Lower leg skin (tissue), 4 donors: ENCODE data around the gene PRG3. TPM values are rescaled to one million over a fixed set of nuclear protein-coding genes. Genes with fewer than 3 reads are reported as not detected.

ENCODE experiments used
- DNase-seq, 2 donors: peaks; one replicate each; pipeline ENCODE4 v3.0.0-alpha.2; 2019; ENCODE audit warnings: low spot score in 2 of 2
- H3K4me3 ChIP-seq: fragments of 200-600 bp; sonication (generic); 2 replicates; pipeline ENCODE4 v1.5.1; 2017; ENCODE audit warnings: mild to moderate bottlenecking, low read depth; ENCODE audit not compliant: poor library complexity, severe bottlenecking
- CTCF ChIP-seq, 3 donors: fragments of 450-650 bp; IDR thresholded peaks; one replicate each; pipeline ENCODE4 v1.5.1; 2016; ENCODE audit warnings: antibody characterized with exemption in 3 of 3, mild to moderate bottlenecking in 3 of 3, moderate library complexity in 2 of 3
- POLR2A ChIP-seq, 2 donors: fragments of 450-650 bp; IDR thresholded peaks; one replicate each; pipeline ENCODE4 v1.6.1; 2016 to 2017; ENCODE audit warnings: antibody characterized with exemption in 2 of 2, mild to moderate bottlenecking in 1 of 2, moderate library complexity in 1 of 2
- WGBS, 2 donors: methylation state at CpG; one replicate each; pipeline ENCODE4 v1.1.5; 2018; 5-methylcytosine and 5-hydroxymethylcytosine counted together
- intact Hi-C: fragments of 100-400 bp; cut with DNase I; formaldehyde crosslinking; loops from one replicate; pipeline ENCODE4 v1.15.0; 2023; ENCODE audit warnings: low total_unique reads
- total RNA-seq, 4 donors: library from RNA; depleted of rRNA; stranded (reverse); fragments of >200 nt; gene quantifications; one replicate each; pipeline ENCODE4 v1.1.0, GENCODE V29; 2016

The PRG3 gene
- total RNA-seq, 4 donors from 2014 or later, result not detected

- 55 to 70% methylated on average over 3 of the region's 3 CpGs for WGBS, 2 donors
- TF ChIP-seq CTCF (IDR thresholded peaks at IDR 0.05) (no peak), POLR2A (IDR thresholded peaks at IDR 0.05) (no peak)
- intact Hi-C loops, result no loop called here
- no peak overlapping the region for H3K4me3 ChIP-seq
- DNase-seq, result no peak
Measured at GRCh38 chr11:57357310-57357709, 23.6 kb downstream of the PRG3 start.

GRCh38 chr11:57356268-57356667 is 24.7 kb downstream of the PRG3 start:
- no peak overlapping the region for H3K4me3 ChIP-seq
- intact Hi-C loops, result no loop called here
- TF ChIP-seq CTCF (IDR thresholded peaks at IDR 0.05) (no peak), POLR2A (IDR thresholded peaks at IDR 0.05) (no peak)

GRCh38 chr11:57354699-57355098 is 26.3 kb downstream of the PRG3 start:
- no peak for DNase-seq
- H3K4me3 ChIP-seq, result no peak overlapping the region
- intact Hi-C loops, result no loop called here
- no peak for TF ChIP-seq CTCF (IDR thresholded peaks at IDR 0.05)
- TF ChIP-seq POLR2A (IDR thresholded peaks at IDR 0.05), result no peak
- WGBS, 2 donors, result 77 to 85% methylated on average over 6 of the region's 6 CpGs

More at GRCh38 chr11:57356268-57356667, 24.7 kb downstream of the PRG3 start:
- DNase-seq, result no peak
- WGBS, 2 donors, result 44 to 46% methylated on average over 9 of the region's 9 CpGs

GRCh38 chr11:57353852-57354251 is 27.1 kb downstream of the PRG3 start:
- intact Hi-C loops, result no loop called here
- 74 to 84% methylated on average over 4 of the region's 4 CpGs for WGBS, 2 donors

GRCh38 chr11:57353446-57353845 is 27.5 kb downstream of the PRG3 start:
- TF ChIP-seq POLR2A (IDR thresholded peaks at IDR 0.05) (no peak), CTCF (IDR thresholded peaks at IDR 0.05) (no peak)
- no peak for DNase-seq
- H3K4me3 ChIP-seq, result no peak overlapping the region
- intact Hi-C loops, result no loop called here
- 47 to 53% methylated on average over 4 of the region's 4 CpGs for WGBS, 2 donors

More at GRCh38 chr11:57353852-57354251, 27.1 kb downstream of the PRG3 start:
- no peak for DNase-seq
- TF ChIP-seq POLR2A (IDR thresholded peaks at IDR 0.05), result no peak
- TF ChIP-seq CTCF (IDR thresholded peaks at IDR 0.05), result no peak
- no peak overlapping the region for H3K4me3 ChIP-seq

- TF ChIP-seq POLR2A (IDR thresholded peaks at IDR 0.05) (no peak), CTCF (IDR thresholded peaks at IDR 0.05) (no peak)
- DNase-seq, result no peak
- WGBS, 2 donors, result 66 to 77% methylated on average over 5 of the region's 5 CpGs
- intact Hi-C loops, result no loop called here
- no peak overlapping the region for H3K4me3 ChIP-seq
Measured at GRCh38 chr11:57353036-57353435, 27.9 kb downstream of the PRG3 start.
